ENCODE data around the gene INAFM1. TPM values are rescaled to one million over a fixed set of nuclear protein-coding genes. Genes with fewer than 3 reads are reported as not detected.

INAFM1 gene
- polyA plus RNA-seq, 1 of the 3 experiments (the other 2 are of a cell fraction): 5.5 TPM

GRCh38 chr19:47266401-47266941, 8.2 kb upstream of the INAFM1 start:
- Histone ChIP-seq H3K27me3 (ENCODE audit: insufficient read depth) (no peaks in the 10 kb centered on the region), H3K4me1 (ENCODE audit: control insufficient read depth in 1 of 2, insufficient read depth in 2 of 2, low read depth in 1 of 2, low read length in 1 of 2) (no peaks in the 10 kb centered on the region), H3F3A (replicated peaks; ENCODE audit: insufficient read depth) (no peaks in the 10 kb centered on the region), H3K9ac (no peak overlapping the region), H3K4me3 (ENCODE audit: low read depth in 2 of 2, low read length in 1 of 2) (no peak overlapping the region), H2AFZ (ENCODE audit: low read depth) (no peak overlapping the region), H3K36me3 (replicated peaks in 1 of 2; ENCODE audit: control insufficient read depth in 1 of 2, insufficient read depth in 2 of 2, low read length in 1 of 2) (peaks cover 27 to 28% of the 10 kb centered on the region in 2 experiments), H3K79me2 (ENCODE audit: insufficient read depth) (peaks cover 13% of the 10 kb centered on the region), H3K27ac (ENCODE audit: low read depth in 2 of 2, low read length in 1 of 2) (no peak overlapping the region; a peak in 1 of 4 replicates), H3K9me3 (no peaks in the 10 kb centered on the region), H3K4me2 (no peak overlapping the region), H3K9me2 (no peaks in the 10 kb centered on the region), H4K20me1 (ENCODE audit: insufficient read depth) (no peaks in the 10 kb centered on the region; the same call in 1 of the 2 replicates)
- TF ChIP-seq, protein P1, sequence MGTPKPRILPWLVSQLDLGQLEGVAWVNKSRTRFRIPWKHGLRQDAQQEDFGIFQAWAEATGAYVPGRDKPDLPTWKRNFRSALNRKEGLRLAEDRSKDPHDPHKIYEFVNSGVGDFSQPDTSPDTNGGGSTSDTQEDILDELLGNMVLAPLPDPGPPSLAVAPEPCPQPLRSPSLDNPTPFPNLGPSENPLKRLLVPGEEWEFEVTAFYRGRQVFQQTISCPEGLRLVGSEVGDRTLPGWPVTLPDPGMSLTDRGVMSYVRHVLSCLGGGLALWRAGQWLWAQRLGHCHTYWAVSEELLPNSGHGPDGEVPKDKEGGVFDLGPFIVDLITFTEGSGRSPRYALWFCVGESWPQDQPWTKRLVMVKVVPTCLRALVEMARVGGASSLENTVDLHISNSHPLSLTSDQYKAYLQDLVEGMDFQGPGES (IDR thresholded peaks at IDR 0.05; ENCODE audit: low read depth, low read length): no peak
- TF ChIP-seq FOSL2 (IDR thresholded peaks at IDR 0.05; ENCODE audit: borderline replicate concordance, low read depth): no peak
- TF ChIP-seq MEF2A (IDR thresholded peaks at IDR 0.05; ENCODE audit: borderline replicate concordance, low read depth): no peak
- no peak for TF ChIP-seq PBX3 (IDR thresholded peaks at IDR 0.05)
- TF ChIP-seq SIN3A (IDR thresholded peaks at IDR 0.05; ENCODE audit: borderline replicate concordance, low read depth, low read length): no peak
- TF ChIP-seq RXRA (IDR thresholded peaks at IDR 0.05; ENCODE audit: borderline replicate concordance, low read depth): no peak
- no peak for TF ChIP-seq EP300 (IDR thresholded peaks at IDR 0.05; ENCODE audit: borderline replicate concordance in 1 of 2, low read depth in 1 of 2, low read length in 1 of 2)
- no peak for TF ChIP-seq MXI1 (IDR thresholded peaks at IDR 0.05; ENCODE audit: low read depth, low read length)
- TF ChIP-seq TEAD4 (IDR thresholded peaks at IDR 0.05; ENCODE audit: borderline replicate concordance, insufficient read depth): no peak
- no peak for TF ChIP-seq YY1 (IDR thresholded peaks at IDR 0.05; ENCODE audit: low read depth)
- TF ChIP-seq USF1 (IDR thresholded peaks at IDR 0.05; ENCODE audit: borderline replicate concordance, low read depth): no peak
- no peak for TF ChIP-seq TAF1 (IDR thresholded peaks at IDR 0.05; ENCODE audit: borderline replicate concordance, low read depth, low read length)
- TF ChIP-seq REST (IDR thresholded peaks at IDR 0.05; ENCODE audit: low read depth, low read length): no peak
- no peak for TF ChIP-seq SMC3 (IDR thresholded peaks at IDR 0.05; ENCODE audit: low read depth, low read length)
- TF ChIP-seq JUND (IDR thresholded peaks at IDR 0.05): no peak
- TF ChIP-seq, protein P2, sequence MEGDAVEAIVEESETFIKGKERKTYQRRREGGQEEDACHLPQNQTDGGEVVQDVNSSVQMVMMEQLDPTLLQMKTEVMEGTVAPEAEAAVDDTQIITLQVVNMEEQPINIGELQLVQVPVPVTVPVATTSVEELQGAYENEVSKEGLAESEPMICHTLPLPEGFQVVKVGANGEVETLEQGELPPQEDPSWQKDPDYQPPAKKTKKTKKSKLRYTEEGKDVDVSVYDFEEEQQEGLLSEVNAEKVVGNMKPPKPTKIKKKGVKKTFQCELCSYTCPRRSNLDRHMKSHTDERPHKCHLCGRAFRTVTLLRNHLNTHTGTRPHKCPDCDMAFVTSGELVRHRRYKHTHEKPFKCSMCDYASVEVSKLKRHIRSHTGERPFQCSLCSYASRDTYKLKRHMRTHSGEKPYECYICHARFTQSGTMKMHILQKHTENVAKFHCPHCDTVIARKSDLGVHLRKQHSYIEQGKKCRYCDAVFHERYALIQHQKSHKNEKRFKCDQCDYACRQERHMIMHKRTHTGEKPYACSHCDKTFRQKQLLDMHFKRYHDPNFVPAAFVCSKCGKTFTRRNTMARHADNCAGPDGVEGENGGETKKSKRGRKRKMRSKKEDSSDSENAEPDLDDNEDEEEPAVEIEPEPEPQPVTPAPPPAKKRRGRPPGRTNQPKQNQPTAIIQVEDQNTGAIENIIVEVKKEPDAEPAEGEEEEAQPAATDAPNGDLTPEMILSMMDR (IDR thresholded peaks at IDR 0.05): no peak
- no peak for TF ChIP-seq FOXM1 (IDR thresholded peaks at IDR 0.05; ENCODE audit: low read depth)
- no peak for DNase-seq
- CTCF ChIA-PET: interaction anchor here (0.9 to 2.0 kb wide), 3 partner anchors 22 to 117 kb away, joined by 4 to 7 read pairs (median 4); no protein-coding TSS in a partner anchor
- 92% methylated on average over 21 of the region's 21 CpGs for WGBS (ENCODE audit: low lambda C conversion rate)
- POLR2A ChIA-PET: interaction anchor here (1.3 kb wide), 1 partner anchor 10 kb away, joined by 4 read pairs; the partner anchor contains the start of gene CCDC9
